C4-2B (cell line): ENCODE measurements around the gene COL9A1.

Experiments used
- ZFX ChIP-seq: fragments of 450-650 bp; IDR thresholded peaks from 2 replicates; pipeline ENCODE4 v1.6.1; 2017
- TF ChIP-seq, protein P1 (sequence below): fragments of 450-650 bp; conservative IDR thresholded peaks from 2 replicates; pipeline ENCODE4 v1.5.1; 2017; ENCODE audit warnings: mild to moderate bottlenecking

DNA sequence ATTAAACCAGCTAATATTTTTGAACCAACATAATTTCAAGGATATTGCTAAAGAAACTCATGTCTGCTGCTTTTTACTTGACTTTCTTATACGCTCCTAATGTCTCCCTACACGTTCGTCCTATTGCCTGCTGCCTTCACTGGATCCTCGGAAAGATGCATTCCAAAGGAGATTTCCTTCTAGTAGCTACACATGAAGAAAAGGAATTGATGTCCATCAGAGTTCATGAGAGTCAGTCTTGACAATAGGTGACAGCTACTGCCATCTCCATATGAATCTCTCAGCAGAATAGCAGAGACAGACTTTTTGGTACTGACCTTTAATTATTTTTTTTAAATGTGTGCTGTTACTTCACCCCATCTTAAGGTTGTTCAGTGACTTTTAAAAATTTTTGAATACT lies 24.2 kb upstream of the COL9A1 start:
- TF ChIP-seq, protein P1, sequence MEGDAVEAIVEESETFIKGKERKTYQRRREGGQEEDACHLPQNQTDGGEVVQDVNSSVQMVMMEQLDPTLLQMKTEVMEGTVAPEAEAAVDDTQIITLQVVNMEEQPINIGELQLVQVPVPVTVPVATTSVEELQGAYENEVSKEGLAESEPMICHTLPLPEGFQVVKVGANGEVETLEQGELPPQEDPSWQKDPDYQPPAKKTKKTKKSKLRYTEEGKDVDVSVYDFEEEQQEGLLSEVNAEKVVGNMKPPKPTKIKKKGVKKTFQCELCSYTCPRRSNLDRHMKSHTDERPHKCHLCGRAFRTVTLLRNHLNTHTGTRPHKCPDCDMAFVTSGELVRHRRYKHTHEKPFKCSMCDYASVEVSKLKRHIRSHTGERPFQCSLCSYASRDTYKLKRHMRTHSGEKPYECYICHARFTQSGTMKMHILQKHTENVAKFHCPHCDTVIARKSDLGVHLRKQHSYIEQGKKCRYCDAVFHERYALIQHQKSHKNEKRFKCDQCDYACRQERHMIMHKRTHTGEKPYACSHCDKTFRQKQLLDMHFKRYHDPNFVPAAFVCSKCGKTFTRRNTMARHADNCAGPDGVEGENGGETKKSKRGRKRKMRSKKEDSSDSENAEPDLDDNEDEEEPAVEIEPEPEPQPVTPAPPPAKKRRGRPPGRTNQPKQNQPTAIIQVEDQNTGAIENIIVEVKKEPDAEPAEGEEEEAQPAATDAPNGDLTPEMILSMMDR: no peak
- no peak for TF ChIP-seq ZFX
